HUES64 (cell line): ENCODE measurements around the gene PRSS36.
A peak's percentile ranks its signal among the peaks of the same experiment; 100 is the strongest.
"Not testable (repeated sequence)": the region's sequence is repeated elsewhere in the genome, so short reads cannot be mapped to it uniquely, and the experiment has no call there.

Source experiments
- H3K27ac ChIP-seq: 2 replicates; pipeline ENCODE4 v1.7.0; 2013; ENCODE audit warnings: low read depth, low read length, inconsistent platforms
- H3K27me3 ChIP-seq: 2 replicates; pipeline ENCODE4 v1.6.1; 2013; ENCODE audit warnings: mild to moderate bottlenecking, low read length; ENCODE audit not compliant: insufficient read depth
- H3K36me3 ChIP-seq: 2 replicates; pipeline ENCODE4 v1.6.1; 2013; ENCODE audit warnings: mild to moderate bottlenecking, low read length; ENCODE audit not compliant: insufficient read depth
- H3K4me1 ChIP-seq: 2 replicates; pipeline ENCODE4 v1.6.1; 2013; ENCODE audit warnings: mild to moderate bottlenecking, low read length, moderate library complexity; ENCODE audit not compliant: insufficient read depth
- H3K4me3 ChIP-seq: 2 replicates; pipeline ENCODE4 v1.5.1; 2013; ENCODE audit warnings: mild to moderate bottlenecking, low read length, moderate library complexity
- H3K9ac ChIP-seq: 2 replicates; pipeline ENCODE4 v1.6.1; 2013; ENCODE audit warnings: mild to moderate bottlenecking, low read depth, low read length
- H3K9me3 ChIP-seq: 2 replicates; pipeline ENCODE4 v1.6.1; 2013; ENCODE audit warnings: low read depth, low read length; ENCODE audit not compliant: insufficient read depth
- WGBS: fragments of 150-250, 120-280 bp; methylation state at CpG from one replicate; pipeline ENCODE4 v1.1.7; 2013; ENCODE audit warnings: missing lambda C conversion rate; 5-methylcytosine and 5-hydroxymethylcytosine counted together

PRSS36 gene

GRCh38 chr16:31107465-31107867, 42.4 kb downstream of the PRSS36 start:
- no peaks in the 10 kb centered on the region for H3K27me3 ChIP-seq
- peaks cover 32% of the 10 kb centered on the region for H3K36me3 ChIP-seq
- H3K4me1 ChIP-seq: no peaks in the 10 kb centered on the region
- H3K9ac ChIP-seq: no peak overlapping the region
- WGBS: 89% methylated on average over 6 of the region's 6 CpGs
- no peak overlapping the region for H3K27ac ChIP-seq
- H3K4me3 ChIP-seq: no peak overlapping the region; the same call in 1 of the 2 replicates
- H3K9me3 ChIP-seq: no peaks in the 10 kb centered on the region

- H3K4me1 ChIP-seq: no peaks in the 10 kb centered on the region
- no peak overlapping the region for H3K4me3 ChIP-seq
- no peaks in the 10 kb centered on the region for H3K9me3 ChIP-seq
- H3K27ac ChIP-seq: no peak overlapping the region
- H3K27me3 ChIP-seq: no peaks in the 10 kb centered on the region
- WGBS: 94% methylated on average over 28 of the region's 28 CpGs
- no peak overlapping the region for H3K9ac ChIP-seq
- H3K36me3 ChIP-seq: peaks cover 25% of the 10 kb centered on the region
Observed at GRCh38 chr16:31106509-31107464, 43.1 kb downstream of the PRSS36 start.

GRCh38 chr16:31105677-31106213, 44.1 kb downstream of the PRSS36 start:
- no peaks in the 10 kb centered on the region for H3K4me1 ChIP-seq
- no peak overlapping the region for H3K4me3 ChIP-seq
- no peak overlapping the region for H3K27ac ChIP-seq
- H3K36me3 ChIP-seq: peaks cover 15% of the 10 kb centered on the region
- H3K9me3 ChIP-seq: no peaks in the 10 kb centered on the region
- H3K27me3 ChIP-seq: no peaks in the 10 kb centered on the region
- H3K9ac ChIP-seq: 0 out of 2 replicates have a peak overlapping the region, but pooled peaks have one; percentile 47
- WGBS: 38% methylated on average over 30 of the region's 33 CpGs

GRCh38 chr16:31100876-31101641, 48.8 kb downstream of the PRSS36 start:
- not testable (repeated sequence) for H3K27ac ChIP-seq, H3K27me3 ChIP-seq, H3K4me1 ChIP-seq, H3K4me3 ChIP-seq, H3K36me3 ChIP-seq, H3K9ac ChIP-seq, H3K9me3 ChIP-seq
- 83% methylated on average over 13 of the region's 13 CpGs for WGBS

- Histone ChIP-seq H3K4me1 (no peaks in the 10 kb centered on the region), H3K4me3 (no peak overlapping the region), H3K9me3 (no peaks in the 10 kb centered on the region), H3K27ac (no peak overlapping the region), H3K9ac (no peak overlapping the region), H3K27me3 (no peaks in the 10 kb centered on the region), H3K36me3 (no peaks in the 10 kb centered on the region)
- 79% methylated on average over 4 of the region's 4 CpGs for WGBS
Observed at GRCh38 chr16:31099860-31100638, 49.8 kb downstream of the PRSS36 start.

GRCh38 chr16:31094424-31095120, 55.3 kb downstream of the PRSS36 start, which contains the start of gene VKORC1:
VKORC1 (minus strand) TSS chr16:31094797; CDS start chr16:31094729, 68 bp downstream.
- Histone ChIP-seq H3K36me3 (peaks cover 23% of the 10 kb centered on the region), H3K9me3 (no peaks in the 10 kb centered on the region), H3K4me1 (peaks cover 4% of the 10 kb centered on the region; the same call in 1 of the 2 replicates), H3K27ac (peak within 1 kb of the TSS; percentile 88), H3K4me3 (peak within 1 kb of the TSS; percentile 79), H3K9ac (peak within 1 kb of the TSS; percentile 83), H3K27me3 (no peaks in the 10 kb centered on the region)
- under 1% methylated on average over 69 of the region's 69 CpGs for WGBS

GRCh38 chr16:31094088-31094423, 55.8 kb downstream of the PRSS36 start:
- Histone ChIP-seq H3K4me1 (peaks cover 4% of the 10 kb centered on the region; the same call in 1 of the 2 replicates), H3K9ac (peak overlapping the region; percentile 83), H3K27ac (peak overlapping the region; percentile 88), H3K4me3 (peak overlapping the region; percentile 79), H3K36me3 (peaks cover 26% of the 10 kb centered on the region), H3K27me3 (no peaks in the 10 kb centered on the region), H3K9me3 (no peaks in the 10 kb centered on the region)
- under 1% methylated on average over 20 of the region's 20 CpGs for WGBS

GRCh38 chr16:31093132-31093703, 56.6 kb downstream of the PRSS36 start:
- peak overlapping the region; percentile 83 for H3K9ac ChIP-seq
- peak overlapping the region; percentile 79 for H3K4me3 ChIP-seq
- H3K27ac ChIP-seq: no peak overlapping the region

GRCh38 chr16:31092330-31092729, 57.5 kb downstream of the PRSS36 start:
- no peak overlapping the region for H3K9ac ChIP-seq
- peaks cover 4% of the 10 kb centered on the region; the same call in 1 of the 2 replicates for H3K4me1 ChIP-seq
- no peaks in the 10 kb centered on the region for H3K27me3 ChIP-seq
- H3K36me3 ChIP-seq: peaks cover 30% of the 10 kb centered on the region
- H3K4me3 ChIP-seq: no peak overlapping the region
- no peaks in the 10 kb centered on the region for H3K9me3 ChIP-seq
- WGBS: 94% methylated on average over 5 of the region's 5 CpGs
- H3K27ac ChIP-seq: no peak overlapping the region

More at GRCh38 chr16:31093132-31093703, 56.6 kb downstream of the PRSS36 start:
- 16% methylated on average over 16 of the region's 17 CpGs for WGBS
- peaks cover 30% of the 10 kb centered on the region for H3K36me3 ChIP-seq
- H3K4me1 ChIP-seq: peaks cover 4% of the 10 kb centered on the region; the same call in 1 of the 2 replicates
- H3K9me3 ChIP-seq: no peaks in the 10 kb centered on the region
- H3K27me3 ChIP-seq: no peaks in the 10 kb centered on the region

- no peak overlapping the region for H3K27ac ChIP-seq
Observed at GRCh38 chr16:31090540-31090939, 59.3 kb downstream of the PRSS36 start.

More at GRCh38 chr16:31090540-31090939, 59.3 kb downstream of the PRSS36 start:
- peaks cover 4% of the 10 kb centered on the region; the same call in 1 of the 2 replicates for H3K4me1 ChIP-seq
- H3K9me3 ChIP-seq: no peaks in the 10 kb centered on the region
- H3K36me3 ChIP-seq: peaks cover 36% of the 10 kb centered on the region
- WGBS: 87% methylated on average over 2 of the region's 2 CpGs
- H3K4me3 ChIP-seq: no peak overlapping the region
- H3K9ac ChIP-seq: no peak overlapping the region
- no peaks in the 10 kb centered on the region for H3K27me3 ChIP-seq
